Measurements from ENCODE around the gene DZANK1. TPM values are rescaled to one million over a fixed set of nuclear protein-coding genes. Genes with fewer than 3 reads are reported as not detected.

Gene DZANK1
- total RNA-seq, 1 donor from 2014 or later, result 1.3 TPM

- no peaks in the 10 kb centered on the region for H3K4me1 ChIP-seq
- no peak overlapping the region for H3K4me3 ChIP-seq
- no peaks in the 10 kb centered on the region for H3K36me3 ChIP-seq
- H3K9me3 ChIP-seq, result no peaks in the 10 kb centered on the region
- no peak for DNase-seq (ENCODE audit: low spot score in 2 of 2)
- intact Hi-C loops (cut with DNase I), result no loop called here
- no peaks in the 10 kb centered on the region for H3K27me3 ChIP-seq
- TF ChIP-seq CTCF (IDR thresholded peaks at IDR 0.05), result no peak
- H3K27ac ChIP-seq, result no peak overlapping the region
Measured at GRCh38 chr20:18440403-18440802, 26.4 kb downstream of the DZANK1 start.

- DNase-seq (ENCODE audit: low spot score in 2 of 2), result no peak
Measured at GRCh38 chr20:18436847-18437246, 30.0 kb downstream of the DZANK1 start.

GRCh38 chr20:18431206-18431605 lies 35.6 kb downstream of the DZANK1 start:
- DNase-seq (ENCODE audit: low spot score in 2 of 2), result no peak
- no peaks in the 10 kb centered on the region for H3K9me3 ChIP-seq
- intact Hi-C loops (cut with DNase I), result no loop called here
- no peaks in the 10 kb centered on the region for H3K4me1 ChIP-seq
- TF ChIP-seq CTCF (IDR thresholded peaks at IDR 0.05), result no peak
- H3K27ac ChIP-seq, result no peak overlapping the region
- no peaks in the 10 kb centered on the region for H3K36me3 ChIP-seq
- no peaks in the 10 kb centered on the region for H3K27me3 ChIP-seq
- H3K4me3 ChIP-seq, result no peak overlapping the region

More at GRCh38 chr20:18436847-18437246, 30.0 kb downstream of the DZANK1 start:
- H3K27me3 ChIP-seq, result no peaks in the 10 kb centered on the region
- no peak overlapping the region for H3K27ac ChIP-seq
- no peaks in the 10 kb centered on the region for H3K4me1 ChIP-seq
- intact Hi-C loops (cut with DNase I), result no loop called here
- no peaks in the 10 kb centered on the region for H3K9me3 ChIP-seq
- H3K4me3 ChIP-seq, result no peak overlapping the region
- H3K36me3 ChIP-seq, result no peaks in the 10 kb centered on the region
- no peak for TF ChIP-seq CTCF (IDR thresholded peaks at IDR 0.05)

- no peak for DNase-seq (ENCODE audit: low spot score in 2 of 2)
- Histone ChIP-seq H3K4me1 (no peaks in the 10 kb centered on the region), H3K9me3 (no peaks in the 10 kb centered on the region), H3K4me3 (no peak overlapping the region), H3K36me3 (no peaks in the 10 kb centered on the region), H3K27me3 (no peaks in the 10 kb centered on the region), H3K27ac (no peak overlapping the region)
- intact Hi-C loops (cut with DNase I), result no loop called here
- no peak for TF ChIP-seq CTCF (IDR thresholded peaks at IDR 0.05)
Measured at GRCh38 chr20:18430172-18430826, 36.5 kb downstream of the DZANK1 start.

GRCh38 chr20:18428490-18429173 lies 38.2 kb downstream of the DZANK1 start:
- no peaks in the 10 kb centered on the region for H3K27me3 ChIP-seq
- peak in 1 of 2 donors; percentile 69 for DNase-seq (ENCODE audit: low spot score in 2 of 2)
- no peak for TF ChIP-seq CTCF (IDR thresholded peaks at IDR 0.05)
- no peak overlapping the region for H3K27ac ChIP-seq
- H3K36me3 ChIP-seq, result no peaks in the 10 kb centered on the region
- H3K4me3 ChIP-seq, result no peak overlapping the region
- H3K4me1 ChIP-seq, result no peaks in the 10 kb centered on the region
- intact Hi-C loops (cut with DNase I), result no loop called here
- H3K9me3 ChIP-seq, result no peaks in the 10 kb centered on the region

All from ascending aorta (tissue), 2 donors.